Renal cortical epithelial cell (primary cell): ENCODE data around the gene PI4K2A. TPM values are rescaled to one million over a fixed set of nuclear protein-coding genes. Genes with fewer than 3 reads are reported as not detected.
"Not testable (repeated sequence)": the region's sequence is repeated elsewhere in the genome, so short reads cannot be mapped to it uniquely, and the experiment has no call there.

ENCODE experiments used
- DNase-seq: peaks from one replicate; pipeline ENCODE4 v3.0.0-alpha.2; 2011; ENCODE audit warnings: low read depth
- total RNA-seq: library from RNA; depleted of rRNA; stranded (reverse); fragments of >200 nt; gene quantifications from 2 replicates; pipeline ENCODE4 v1.2.3, GENCODE V29; 2014

Gene PI4K2A
- total RNA-seq, 1 donor from 2014 or later, result 34.0 TPM

DNA sequence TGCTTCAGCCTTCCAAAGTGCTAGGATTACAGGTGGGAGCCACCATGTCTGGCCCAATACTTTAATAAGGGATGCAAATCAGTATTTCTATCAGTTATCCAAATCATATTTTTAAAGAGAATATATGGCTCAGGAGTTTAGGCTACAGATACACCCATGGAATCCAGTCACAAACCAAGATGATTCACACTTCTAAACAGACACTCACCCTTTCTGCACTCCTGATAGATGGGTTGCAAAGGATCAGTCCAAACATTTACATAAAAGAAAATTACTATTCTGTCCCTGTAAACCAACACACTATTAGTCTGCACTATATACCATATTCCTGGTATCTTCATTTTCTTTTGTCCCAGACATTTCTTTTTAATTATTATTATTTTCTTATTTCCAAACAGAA is 9.4 kb upstream of the PI4K2A start:
- DNase-seq, result no peak

DNA sequence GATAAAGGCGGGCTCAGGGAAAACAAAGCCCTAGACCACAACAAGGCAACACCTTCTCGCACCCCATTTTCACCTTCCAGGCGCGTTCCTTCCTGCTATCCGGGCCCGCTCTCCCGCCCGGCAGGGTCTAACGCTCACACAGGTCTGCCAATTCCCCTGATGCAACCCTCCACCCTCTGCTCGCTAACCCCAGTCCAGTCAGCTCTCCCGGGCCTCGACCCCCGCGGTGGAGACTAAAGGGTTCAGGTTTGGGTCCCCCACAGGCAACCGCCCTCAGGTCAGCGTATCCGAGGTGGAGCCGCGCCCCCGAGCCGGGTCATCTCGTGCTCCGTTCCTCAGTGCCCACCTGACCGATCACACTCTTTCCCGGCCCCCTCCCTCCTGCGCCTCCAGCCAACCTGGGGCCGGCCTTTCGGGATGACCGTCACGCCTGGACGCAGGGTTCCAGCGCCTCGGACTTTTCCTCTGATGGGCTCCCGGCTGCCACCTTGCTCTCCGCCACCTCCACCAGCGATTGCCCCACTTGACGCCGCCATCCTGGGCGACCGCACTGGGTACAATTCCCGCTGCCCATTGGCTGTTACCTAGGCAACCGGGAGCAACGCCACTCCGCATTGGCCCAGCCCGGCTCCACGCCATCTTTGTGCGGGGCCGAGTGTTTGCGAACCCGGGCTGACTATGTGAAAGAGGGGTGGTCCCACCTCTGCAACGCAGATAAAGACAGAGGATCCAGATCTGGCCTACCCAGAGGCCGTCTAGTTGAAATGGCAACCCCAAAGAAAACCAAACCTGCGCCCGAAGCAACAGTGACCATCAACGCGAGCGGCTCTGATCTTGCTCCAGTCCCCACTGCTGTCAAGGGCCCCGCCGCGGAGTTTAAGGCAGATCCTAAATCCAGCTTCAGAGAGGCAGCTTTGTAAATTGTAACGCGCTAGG is 7.3 kb upstream of the PI4K2A start, which contains the start of gene MORN4:
Gene MORN4 (minus strand): TSS at position 552 of the 936 bp plus-strand sequence. CDS start 13,847 bp downstream, outside the sequence.
- DNase-seq, result peak; percentile 77

DNA sequence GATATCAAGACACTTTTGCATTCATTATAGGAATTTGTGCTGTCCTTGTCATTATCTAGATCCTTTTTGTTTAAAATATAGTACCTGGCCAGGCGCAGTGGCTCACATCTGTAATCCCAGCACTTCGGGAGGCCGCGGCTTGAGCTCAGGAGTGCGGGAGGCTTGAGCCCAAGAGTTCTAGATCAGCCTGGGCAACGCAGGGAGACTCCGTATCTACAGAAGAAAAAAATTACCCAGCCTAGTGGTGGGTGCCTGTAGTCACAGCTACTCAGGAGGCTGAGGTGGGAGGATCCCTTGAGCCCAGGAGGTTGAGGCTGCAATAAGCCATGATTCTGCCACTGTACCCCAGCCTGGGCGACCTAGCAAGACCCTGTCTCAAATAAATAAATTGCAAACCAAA is 6.5 kb upstream of the PI4K2A start:
- DNase-seq, result no peak

DNA sequence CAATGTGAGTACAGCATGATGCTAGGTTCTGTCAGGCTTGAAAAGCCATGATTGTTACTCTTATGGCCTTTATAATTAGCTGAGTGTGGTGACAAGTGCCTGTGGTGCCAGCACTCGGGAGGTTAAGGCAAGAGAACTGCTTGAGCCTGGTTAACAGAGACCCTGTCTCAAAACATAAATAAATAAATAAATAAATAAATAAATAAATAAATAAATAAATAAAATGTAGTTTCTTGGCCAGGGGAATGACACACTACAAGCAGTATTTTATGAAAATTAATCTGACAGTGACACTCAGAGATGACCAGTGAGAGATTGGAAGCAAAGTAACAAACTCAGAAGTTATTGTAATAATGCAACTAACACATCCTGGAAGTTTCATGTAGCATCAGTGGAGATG is 4.9 kb upstream of the PI4K2A start:
- DNase-seq, result no peak

DNA sequence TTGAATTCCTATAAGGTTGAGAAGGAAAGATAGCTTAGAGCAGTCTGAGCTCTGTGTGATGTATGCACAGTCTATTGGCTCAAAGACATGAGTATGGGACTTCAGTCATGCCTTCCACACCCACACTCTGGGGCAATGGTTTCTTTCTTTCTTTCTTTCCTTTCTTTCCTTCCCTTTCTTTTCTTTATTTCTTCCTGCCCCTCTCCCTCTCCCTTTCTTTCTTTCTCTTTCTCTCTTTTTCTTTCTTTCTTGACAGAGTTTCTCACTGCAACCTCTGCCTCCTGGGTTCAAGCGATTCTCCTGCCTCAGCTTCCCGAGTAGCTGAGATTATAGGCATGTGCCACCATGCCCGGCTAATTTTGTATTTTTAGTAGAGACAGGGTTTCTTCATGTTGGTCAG is 1.4 kb upstream of the PI4K2A start:
- DNase-seq, result not testable (repeated sequence)

DNA sequence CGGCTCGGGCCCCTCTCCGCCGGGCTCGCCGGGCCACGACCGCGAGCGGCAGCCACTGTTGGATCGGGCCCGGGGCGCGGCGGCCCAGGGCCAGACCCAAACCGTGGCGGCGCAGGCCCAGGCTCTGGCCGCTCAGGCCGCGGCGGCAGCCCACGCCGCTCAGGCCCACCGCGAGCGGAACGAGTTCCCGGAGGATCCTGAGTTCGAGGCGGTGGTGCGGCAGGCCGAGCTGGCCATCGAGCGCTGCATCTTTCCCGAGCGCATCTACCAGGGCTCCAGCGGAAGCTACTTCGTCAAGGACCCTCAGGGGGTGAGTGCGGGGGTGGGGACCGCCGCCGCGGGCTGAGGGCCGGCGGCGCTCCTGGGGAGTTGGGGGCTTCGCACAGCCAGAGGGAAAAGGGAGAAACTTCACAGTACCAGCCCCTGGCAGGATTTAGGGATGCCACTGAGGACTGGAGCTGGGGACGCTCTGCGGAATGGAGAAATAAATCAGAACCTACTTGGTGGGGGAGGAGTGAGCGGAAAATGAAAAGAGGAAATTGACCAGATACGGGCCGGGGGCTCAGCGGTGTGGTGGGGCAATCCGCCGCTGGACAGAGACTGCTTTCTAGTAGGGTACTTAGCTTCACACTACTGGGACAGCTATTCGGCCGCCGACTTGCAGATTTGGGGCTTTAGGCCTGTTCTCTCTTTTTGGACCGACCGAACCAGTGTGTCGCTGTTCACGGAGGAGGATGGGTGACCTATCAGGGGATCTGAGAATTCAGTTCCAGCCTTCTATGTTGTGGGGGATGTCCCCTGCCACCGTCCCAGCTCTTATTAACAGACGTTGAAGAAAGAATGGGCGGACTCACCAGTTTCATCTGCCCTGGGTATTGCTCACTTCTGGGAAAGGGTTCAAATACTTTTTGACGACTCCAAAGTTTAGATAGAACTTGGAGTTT is 669 bp downstream of the PI4K2A start:
- DNase-seq, result peak; percentile 24

DNA sequence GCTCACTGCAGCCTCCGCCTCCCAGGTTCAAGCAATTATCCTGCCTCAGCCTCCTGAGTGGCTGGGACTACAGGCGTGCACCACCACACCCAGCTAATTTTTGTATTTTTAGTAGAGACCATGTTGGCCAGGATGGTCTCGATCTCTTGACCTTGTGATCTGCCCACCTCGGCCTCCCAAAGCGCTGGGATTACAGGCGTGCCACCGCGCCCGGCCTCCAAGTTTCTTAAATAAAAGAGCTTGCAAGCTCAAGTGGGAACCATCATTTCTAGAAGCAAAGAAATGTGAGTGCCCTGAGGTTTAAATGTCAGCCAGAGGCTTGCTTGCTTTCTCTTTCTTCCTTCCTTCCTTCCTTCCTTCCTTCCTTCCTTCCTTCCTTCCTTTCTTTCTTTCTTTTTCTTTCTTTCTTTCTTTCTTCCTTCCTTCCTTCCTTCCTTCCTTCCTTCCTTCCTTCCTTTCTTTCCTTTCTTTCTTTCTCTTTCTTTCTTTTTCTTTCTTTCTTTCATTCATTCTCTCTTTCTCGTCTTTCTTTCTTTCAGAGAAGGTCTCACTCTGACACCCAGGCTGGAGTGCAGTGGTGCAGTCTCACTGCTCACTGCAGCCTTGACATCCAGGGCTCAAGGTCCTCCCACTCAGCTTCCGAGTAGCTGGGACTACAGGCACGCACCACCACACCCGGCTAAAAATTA is 2.1 kb downstream of the PI4K2A start:
- not testable (repeated sequence) for DNase-seq

DNA sequence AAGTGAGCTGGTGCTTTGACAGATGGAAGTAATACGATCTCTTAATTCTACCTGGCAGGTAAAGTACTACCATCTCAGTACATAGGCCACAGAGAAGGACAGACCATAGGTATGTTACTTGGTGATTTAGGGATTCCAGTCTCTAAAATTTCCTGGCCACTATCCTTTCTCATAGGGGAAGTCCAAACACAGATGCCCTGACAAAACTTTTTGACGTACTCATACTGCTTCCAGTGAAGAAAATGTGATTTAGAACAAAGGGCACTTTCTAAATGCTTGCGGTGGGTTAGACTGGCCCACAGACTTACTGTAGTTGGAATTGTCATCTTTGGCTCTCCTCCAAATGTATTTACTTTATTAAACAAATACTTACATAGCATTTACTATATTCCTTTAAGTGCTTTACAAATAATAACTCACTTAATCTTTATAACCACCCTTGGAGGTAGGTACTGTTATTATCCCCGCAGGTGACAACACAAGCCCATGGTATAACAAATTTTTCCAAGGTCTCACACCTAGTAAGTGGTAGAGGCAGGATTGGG is 3.0 kb downstream of the PI4K2A start:
- DNase-seq, result no peak

DNA sequence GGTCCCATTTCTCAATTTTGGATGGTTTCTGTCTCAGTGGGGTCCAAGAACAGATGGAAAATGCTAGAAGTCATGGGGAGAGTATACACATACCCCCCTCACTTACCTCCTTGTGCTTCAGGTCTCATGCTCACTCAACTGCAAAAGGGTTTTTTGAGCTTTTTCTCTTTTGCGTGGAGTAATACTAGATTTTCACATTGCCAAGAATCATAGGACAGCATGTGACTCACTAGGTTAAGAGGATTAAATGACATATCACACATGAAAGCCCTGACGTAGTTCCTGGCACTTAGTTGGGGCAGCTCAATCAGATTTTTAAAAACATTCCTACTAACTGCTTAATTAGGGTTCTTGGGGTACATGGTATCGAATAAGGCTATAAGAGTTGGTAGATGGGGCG is 4.5 kb downstream of the PI4K2A start:
- DNase-seq, result no peak

DNA sequence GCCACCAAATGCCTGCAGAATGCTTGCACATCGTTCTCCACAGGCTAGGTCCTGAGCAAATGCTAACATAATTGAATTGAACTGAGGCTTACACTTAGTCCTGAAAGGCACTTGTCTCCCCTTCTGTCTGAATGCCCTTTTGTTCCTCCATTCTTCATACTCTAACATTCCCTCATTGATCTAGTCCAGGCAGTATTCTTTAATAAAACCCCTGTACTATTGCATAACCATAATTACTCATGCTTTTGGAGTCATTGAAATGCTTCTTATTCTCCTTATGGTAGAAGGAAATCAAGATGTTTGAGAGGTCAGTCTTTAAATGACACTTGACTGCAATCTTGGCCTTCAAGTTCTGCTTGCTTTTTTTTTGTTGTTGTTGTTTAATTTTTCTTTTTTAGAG is 7.1 kb downstream of the PI4K2A start:
- DNase-seq, result peak; percentile 73

DNA sequence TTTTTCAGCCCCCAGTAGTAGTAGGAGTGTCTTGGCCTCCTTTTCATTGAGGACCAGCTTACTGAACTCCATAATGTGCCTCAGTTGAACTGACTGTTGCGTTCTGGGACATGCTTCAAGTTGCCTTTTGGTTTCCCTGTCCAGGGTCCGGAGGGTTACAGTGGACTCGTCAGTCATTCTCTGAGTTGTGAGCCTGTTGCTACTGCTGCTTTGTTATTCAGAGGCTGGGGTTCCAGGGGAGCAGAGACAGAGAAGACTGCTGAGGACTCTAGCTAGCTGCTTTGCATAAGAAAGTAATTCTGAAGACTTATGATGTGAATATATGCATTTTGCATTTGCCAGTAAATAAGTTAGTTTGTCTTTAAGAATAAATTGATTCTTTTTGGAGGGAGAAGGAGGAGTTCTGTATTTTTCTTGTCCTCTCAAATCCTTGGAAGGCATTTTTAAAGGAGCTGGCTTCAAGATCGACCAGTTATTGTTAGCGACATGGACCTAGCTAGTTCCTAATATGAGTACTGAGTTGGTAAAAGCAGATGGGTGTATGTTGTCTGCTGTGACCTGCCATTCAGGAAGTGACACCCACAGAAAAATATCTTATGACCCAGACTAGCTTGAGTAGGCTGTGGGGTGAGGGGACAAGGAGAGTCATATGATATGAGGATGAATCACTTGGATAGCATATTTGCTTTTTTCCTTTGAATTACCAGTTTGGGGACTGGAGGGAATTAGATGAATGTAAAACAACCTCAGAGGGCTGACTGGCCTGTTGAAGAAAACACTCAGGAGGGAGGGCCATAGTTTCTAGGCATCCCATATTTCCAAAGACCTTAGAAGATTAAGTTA is 8.3 kb downstream of the PI4K2A start:
- peak; percentile 88 for DNase-seq

DNA sequence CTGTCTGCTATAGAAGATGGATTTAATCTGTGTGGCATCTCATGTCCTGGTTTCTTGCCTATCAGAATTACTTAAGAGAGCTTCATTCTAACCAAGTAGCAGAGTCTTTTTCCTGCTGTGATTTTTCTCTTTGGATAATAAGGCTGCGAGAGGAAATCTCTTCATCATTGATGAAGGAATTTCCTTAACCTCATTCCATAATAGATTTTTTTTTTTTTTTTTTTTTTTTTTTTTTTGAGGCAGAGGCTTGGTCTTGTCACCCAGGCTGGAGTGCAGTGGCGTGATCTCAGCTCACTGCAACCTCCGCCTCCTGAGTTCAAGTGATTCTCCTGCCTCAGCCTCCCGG is 8.9 kb downstream of the PI4K2A start:
- not testable (repeated sequence) for DNase-seq

DNA sequence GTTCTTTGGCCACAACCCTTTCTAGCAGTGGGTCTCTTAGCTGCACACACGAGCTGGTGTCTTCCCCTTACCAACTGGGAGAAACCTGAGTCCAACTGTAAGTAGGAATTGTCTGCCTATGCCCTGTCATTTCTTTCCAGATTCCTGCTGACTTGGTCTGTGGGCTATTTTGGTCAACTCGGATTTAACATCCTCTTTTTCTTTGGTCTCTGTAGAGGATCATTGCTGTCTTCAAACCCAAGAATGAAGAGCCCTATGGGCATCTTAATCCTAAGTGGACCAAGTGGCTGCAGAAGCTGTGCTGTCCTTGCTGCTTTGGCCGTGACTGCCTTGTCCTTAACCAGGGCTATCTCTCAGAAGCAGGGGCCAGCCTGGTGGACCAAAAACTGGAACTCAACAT is 10.3 kb downstream of the PI4K2A start:
- DNase-seq, result no peak

DNA sequence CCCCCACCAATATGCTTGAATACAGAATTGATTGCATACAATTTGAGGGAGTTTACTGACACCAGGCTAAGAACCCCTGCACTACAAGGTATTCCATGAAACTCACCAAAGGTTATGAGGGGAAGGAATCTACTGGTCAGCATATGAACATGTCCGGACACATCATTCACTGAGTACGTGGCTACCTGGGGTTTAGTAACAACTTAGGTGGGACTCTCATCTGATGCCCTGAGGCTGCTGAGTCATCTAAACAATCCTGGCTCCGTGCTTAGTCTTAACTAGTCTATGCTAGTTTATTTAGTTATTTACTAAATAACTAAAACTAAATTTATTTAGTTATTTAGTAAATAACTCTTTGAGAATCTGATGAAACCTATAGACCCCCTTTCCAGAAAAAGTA is 11.3 kb downstream of the PI4K2A start:
- peak; percentile 76 for DNase-seq

DNA sequence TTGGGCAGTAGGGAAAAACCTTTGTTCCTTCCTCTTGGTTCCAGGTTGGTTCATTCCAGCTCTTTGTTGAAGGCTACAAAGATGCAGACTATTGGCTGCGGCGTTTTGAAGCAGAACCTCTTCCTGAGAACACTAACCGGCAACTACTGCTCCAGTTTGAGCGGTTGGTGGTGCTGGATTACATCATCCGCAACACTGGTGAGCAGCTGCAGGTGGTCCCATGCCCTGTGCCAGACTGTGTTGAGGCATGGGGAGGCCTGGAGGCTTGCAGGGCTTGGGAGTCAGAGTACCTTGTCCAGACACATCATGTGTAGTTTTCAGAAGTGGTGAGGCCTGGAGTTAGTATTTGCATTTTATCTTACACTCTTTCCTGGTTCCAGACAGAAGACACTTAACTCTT is 16.3 kb downstream of the PI4K2A start:
- no peak for DNase-seq

DNA sequence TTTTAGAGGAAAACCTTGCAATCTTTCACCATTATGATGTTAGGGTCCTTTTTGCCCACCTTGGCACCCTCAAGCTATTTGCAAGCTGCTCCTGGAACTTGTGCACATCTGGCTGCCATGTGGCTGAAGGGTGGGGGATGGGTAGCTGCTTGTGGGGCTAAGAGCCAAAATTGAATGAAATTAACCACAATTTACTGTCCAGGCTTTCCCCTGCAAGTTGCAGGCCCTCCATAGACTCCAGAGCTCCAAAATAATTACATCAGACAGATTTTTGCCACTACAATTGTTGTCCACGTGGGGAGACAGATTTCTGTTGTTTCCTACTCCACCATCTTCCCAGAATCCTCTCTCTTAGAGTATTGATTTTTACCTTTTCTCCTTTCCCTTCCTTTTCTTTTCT is 19.1 kb downstream of the PI4K2A start:
- DNase-seq, result no peak

DNA sequence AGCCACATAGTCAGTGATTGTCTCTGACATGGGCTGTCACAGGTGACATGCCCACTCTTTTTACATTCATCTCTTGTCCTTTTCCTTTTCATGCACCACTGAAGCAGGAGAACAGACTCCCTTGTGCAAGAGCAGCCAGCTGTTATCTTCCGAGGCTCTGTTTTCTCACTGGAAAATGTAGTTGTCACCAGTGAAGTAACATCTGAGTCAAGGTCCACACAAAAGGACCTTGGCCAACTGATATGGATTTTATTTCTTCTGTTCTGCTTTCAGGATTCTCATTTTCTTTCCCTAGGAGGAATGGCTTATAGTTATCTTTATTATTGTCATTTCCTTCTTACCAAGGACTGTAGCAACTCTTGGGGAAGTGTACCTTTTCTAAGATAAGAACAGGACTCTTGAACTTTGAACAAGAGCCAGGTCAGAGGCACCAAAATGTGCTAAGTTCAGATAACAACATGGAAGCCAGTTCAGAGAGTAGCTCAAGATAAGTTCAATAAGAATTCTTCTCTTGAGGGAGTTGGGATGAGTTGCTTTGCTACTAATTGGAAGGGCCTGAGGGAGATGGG is 23.9 kb downstream of the PI4K2A start:
- no peak for DNase-seq

DNA sequence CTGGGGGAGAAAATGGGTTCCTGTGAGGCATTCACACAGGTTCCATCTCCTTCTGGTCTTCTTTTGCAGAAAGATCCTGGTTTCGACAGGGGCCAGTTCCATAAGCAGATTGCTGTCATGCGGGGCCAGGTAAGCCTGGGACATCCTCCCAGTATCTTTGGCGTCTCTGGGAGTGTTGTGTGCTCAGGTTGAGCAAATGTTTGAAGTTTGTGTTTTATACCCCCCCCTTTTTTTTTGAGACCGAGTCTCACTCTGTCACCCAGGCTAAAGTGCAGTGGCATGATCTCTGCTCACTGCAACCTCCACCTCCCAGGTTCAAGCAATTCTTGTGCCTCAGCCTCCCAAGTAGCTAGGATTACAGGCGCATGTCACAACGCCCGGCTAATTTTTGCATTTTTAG is 26.5 kb downstream of the PI4K2A start:
- no peak for DNase-seq

DNA sequence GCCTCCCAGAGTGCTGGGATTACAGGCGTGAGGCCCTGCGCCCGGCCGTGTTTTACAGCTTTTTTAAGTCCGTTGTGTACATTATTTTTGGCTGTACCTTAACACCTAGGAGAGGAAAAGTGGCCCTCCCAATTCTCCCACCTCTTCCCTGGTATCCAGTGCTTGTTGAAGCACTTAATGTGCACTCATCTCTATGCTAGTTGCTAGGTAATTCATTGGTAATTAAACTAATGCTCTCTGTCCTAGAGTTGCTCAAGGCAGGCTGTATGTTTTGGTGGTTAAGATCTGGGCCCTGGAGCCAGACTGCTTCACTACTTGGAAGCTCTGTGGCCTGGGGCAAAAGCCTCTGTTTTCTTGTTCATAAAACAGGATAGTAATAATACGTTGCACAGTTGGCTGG is 27.0 kb downstream of the PI4K2A start:
- DNase-seq, result no peak

DNA sequence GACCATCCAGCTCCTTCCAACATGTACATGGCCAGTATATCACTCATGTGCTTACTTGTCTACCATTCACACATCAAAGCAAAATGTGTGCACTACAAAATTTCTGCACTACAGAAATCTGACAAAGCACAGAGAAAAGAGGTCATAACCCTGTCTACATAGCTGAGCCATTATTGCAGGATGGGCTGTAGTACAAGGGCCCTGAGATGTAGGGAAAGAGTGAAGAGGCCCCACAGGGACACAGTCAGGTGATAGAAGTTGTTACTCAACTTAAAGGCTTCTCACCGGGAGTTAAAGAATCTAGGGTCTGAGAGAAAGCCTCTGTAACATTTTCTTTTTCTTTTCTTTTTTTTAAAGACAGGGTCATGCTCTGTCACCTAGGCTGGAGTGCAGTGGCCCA is 29.1 kb downstream of the PI4K2A start:
- no peak for DNase-seq
